Measurements from ENCODE around the gene RFC1.

GRCh38 chr4:39263895-39264294 is 102.3 kb downstream of the RFC1 start:
- TF ChIP-seq CTCF (IDR thresholded peaks at IDR 0.05 in 8 of 11, conservative IDR thresholded peaks at IDR 0.05 in 3 of 11) (no peak), POLR2AphosphoS5 (IDR thresholded peaks at IDR 0.05) (no peak), POLR2A (IDR thresholded peaks at IDR 0.05) (no peak)

Measured in spleen (tissue), 7 donors.